PC-9 (cell line): Measurements from ENCODE around the gene SDK2.

ENCODE experiments used
- EZH2 ChIP-seq: fragments of 200-600 bp; sonication (generic); IDR thresholded peaks from 2 replicates; pipeline ENCODE4 v1.8.0; 2017; ENCODE audit warnings: antibody characterized with exemption, low read depth
- TF ChIP-seq, protein P1 (sequence below): fragments of 200-600 bp; sonication (generic); conservative IDR thresholded peaks from 2 replicates; pipeline ENCODE4 v1.6.1; 2017; ENCODE audit warnings: mixed run types, antibody characterized with exemption, mild to moderate bottlenecking, moderate library complexity

DNA sequence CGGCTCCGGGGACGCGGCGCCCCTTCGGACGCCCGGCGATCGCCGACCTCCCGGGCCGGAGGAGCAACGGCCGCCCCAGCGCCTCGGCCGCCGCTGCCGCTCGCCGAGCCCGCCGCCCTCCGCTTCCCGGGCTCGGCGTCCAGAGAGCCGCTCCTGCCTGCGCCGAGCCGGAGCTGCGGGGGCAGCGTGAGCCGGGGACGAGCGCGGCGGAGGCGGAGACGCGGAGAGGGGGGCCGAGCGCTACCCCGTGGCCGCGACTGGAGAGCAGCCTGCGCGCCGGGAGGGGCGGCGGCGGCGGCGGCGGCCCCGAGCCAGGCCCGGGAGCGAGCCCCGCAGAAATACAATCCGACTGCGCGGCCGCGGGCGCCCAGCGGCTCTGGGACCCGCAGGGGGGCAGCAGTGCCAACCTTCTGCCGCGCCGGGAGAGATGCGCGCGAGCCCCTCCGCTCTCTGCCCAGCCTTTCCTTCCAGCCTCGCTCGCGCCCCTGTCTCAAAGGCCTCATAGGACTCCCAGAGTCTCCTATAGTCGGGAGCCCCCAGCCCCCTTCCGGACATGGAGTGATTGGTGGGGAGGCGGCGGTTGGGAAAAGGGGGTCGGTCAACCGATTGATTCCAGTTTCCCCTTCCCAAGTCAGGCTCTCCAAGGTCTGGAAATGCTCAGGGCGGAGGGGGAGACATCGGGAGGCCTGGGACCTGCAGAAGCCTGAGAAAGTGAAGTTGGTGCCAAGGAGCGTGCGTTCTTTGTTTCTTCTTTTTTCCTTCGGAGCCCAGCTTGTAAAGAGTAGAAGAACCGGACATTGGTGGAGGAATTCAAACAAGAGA, 1.0 kb upstream of the SDK2 start:
- TF ChIP-seq, protein P1, sequence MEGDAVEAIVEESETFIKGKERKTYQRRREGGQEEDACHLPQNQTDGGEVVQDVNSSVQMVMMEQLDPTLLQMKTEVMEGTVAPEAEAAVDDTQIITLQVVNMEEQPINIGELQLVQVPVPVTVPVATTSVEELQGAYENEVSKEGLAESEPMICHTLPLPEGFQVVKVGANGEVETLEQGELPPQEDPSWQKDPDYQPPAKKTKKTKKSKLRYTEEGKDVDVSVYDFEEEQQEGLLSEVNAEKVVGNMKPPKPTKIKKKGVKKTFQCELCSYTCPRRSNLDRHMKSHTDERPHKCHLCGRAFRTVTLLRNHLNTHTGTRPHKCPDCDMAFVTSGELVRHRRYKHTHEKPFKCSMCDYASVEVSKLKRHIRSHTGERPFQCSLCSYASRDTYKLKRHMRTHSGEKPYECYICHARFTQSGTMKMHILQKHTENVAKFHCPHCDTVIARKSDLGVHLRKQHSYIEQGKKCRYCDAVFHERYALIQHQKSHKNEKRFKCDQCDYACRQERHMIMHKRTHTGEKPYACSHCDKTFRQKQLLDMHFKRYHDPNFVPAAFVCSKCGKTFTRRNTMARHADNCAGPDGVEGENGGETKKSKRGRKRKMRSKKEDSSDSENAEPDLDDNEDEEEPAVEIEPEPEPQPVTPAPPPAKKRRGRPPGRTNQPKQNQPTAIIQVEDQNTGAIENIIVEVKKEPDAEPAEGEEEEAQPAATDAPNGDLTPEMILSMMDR, result no peak
- no peak for TF ChIP-seq EZH2
